Adrenal gland (tissue), 12 donors: Measurements from ENCODE around the gene TEX54. TPM values are rescaled to one million over a fixed set of nuclear protein-coding genes. Genes with fewer than 3 reads are reported as not detected.
A peak's percentile ranks its signal among the peaks of the same experiment; 100 is the strongest.
"Not testable (repeated sequence)": the region's sequence is repeated elsewhere in the genome, so short reads cannot be mapped to it uniquely, and the experiment has no call there.

Experiments
- DNase-seq, 7 donors: peaks; one replicate each; pipeline ENCODE4 v3.0.0-alpha.2; 2019 to 2020
- H3K27ac ChIP-seq, 5 donors: fragments of 200-600 bp; sonication (generic) in 4 of 5; 1 replicate in 3 of 5; 2 replicates in 2 of 5; pipeline versions ENCODE4 v1.5.1 to v1.8.0; 2016 to 2020; ENCODE audit warnings: mild to moderate bottlenecking in 1 of 5
- H3K27me3 ChIP-seq: fragments of 200-600 bp; 2 replicates; pipeline ENCODE4 v1.8.0; 2021
- H3K36me3 ChIP-seq, 2 donors: fragments of 200-600 bp; replicated peaks in 1 of 2; 1 replicate in 1 of 2; 2 replicates in 1 of 2; pipeline versions ENCODE4 v1.5.1 to v1.8.0; 2018 to 2022
- H3K4me1 ChIP-seq, 2 donors: fragments of 200-600 bp; replicated peaks in 1 of 2; 1 replicate in 1 of 2; 2 replicates in 1 of 2; pipeline versions ENCODE4 v1.5.1 to v1.8.0; 2018 to 2021
- H3K4me3 ChIP-seq, 4 donors: fragments of 200-600 bp; sonication (generic) in 3 of 4; one replicate each; pipeline ENCODE4 v1.5.1; 2016 to 2018
- H3K9me3 ChIP-seq, 3 donors: fragments of 200-600 bp; sonication (generic) in 1 of 3; replicated peaks in 1 of 3; 1 replicate in 2 of 3; 2 replicates in 1 of 3; pipeline versions ENCODE4 v1.5.1 to v1.8.0; 2016 to 2021
- POLR2A ChIP-seq, 2 donors: fragments of 450-650 bp; IDR thresholded peaks; one replicate each; pipeline ENCODE4 v1.6.1; 2017; ENCODE audit warnings: antibody characterized with exemption in 2 of 2, mild to moderate bottlenecking in 2 of 2, moderate library complexity in 1 of 2
- WGBS, 4 donors: extraction: QIAGEN DNeasy Blood & Tissue Kit in 2 of 4; methylation state at CpG; one replicate each; pipeline versions ENCODE4 v1.1.5 to v1.1.7; 2013 to 2017; 5-methylcytosine and 5-hydroxymethylcytosine counted together
- intact Hi-C, 2 donors: fragments of 100-400 bp; cut with DNase I; formaldehyde crosslinking; loops; one replicate each; pipeline versions ENCODE4 v1.14.1 to v1.15.0; 2022 to 2023
- polyA plus RNA-seq, 3 donors: library from polyadenylated mRNA; stranded (reverse); fragments of 200-250 nt in 2 of 3; fragments of 350-450 nt in 1 of 3; fragmentation: Illumina TruSeq in 1 of 3; extraction: RNeasy Lipid Tissue Mini Kit (QIAGEN cat#74804) in 1 of 3; gene quantifications; one replicate each; pipeline ENCODE4 v1.2.3, GENCODE V29; 2013 to 2014
- total RNA-seq, 9 donors: library from RNA; depleted of rRNA in 4 of 9; stranded (reverse); fragments of >200 nt in 4 of 9; fragments of 120-200 nt in 1 of 9; fragmentation: NEBNext Ultra II Directional in 1 of 9; extraction: Animal tissue kit (Norgen Biotek cat#: 25700) in 1 of 9; gene quantifications; one replicate each; pipeline versions ENCODE4 v1.1.0 to v1.2.4, GENCODE V29; 2013 to 2023
- TF ChIP-seq, protein P1 (sequence below), 6 experiments: fragments of 450-650 bp in 4 of 6; fragments of 200-600 bp in 2 of 6; sonication (generic) in 1 of 6; IDR thresholded peaks; 1 replicate in 5 of 6; 2 replicates in 1 of 6; pipeline versions ENCODE4 v1.5.1 to v1.8.0; 2016 to 2021; ENCODE audit warnings: antibody characterized with exemption in 6 of 6, mild to moderate bottlenecking in 2 of 6, moderate library complexity in 1 of 6
- donor health status: healthy with polysubstance abuse.
- donor health status: Bipolar disorder and iron deficiency.
- donor health status: DM: yes; HTN: yes; CAD: no.
- donor health status: DM: no; HTN: no; CAD: no.
- donor health status: DM: no; HTN: no; CAD: no.
- donor health status: DM: yes; HTN: yes; CAD: no.

TEX54 gene
- total and polyA plus RNA-seq, 12 donors: 0.27 to 1.4 TPM; not detected in 10

DNA sequence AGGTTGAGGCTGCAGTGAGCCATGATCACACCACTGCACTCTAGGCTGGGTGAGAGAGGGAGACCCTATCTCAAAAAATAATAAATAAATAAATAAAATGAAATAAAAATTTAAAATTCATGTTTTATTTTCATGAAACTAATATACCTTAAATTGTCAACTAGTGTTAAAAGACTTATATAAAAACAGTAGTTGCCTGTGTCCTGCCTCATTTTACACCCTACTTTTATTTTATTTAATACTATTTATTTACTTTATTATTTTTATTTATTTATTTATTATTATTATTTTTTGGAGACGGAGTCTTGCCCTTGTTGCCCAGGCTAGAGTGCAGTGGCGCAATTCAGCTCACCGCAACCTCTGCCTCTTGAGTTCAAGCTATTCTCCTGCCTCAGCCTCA, 11.5 kb upstream of the TEX54 start:
- Histone ChIP-seq H3K9me3 (no peaks in the 10 kb centered on the region), H3K27ac (no peak overlapping the region), H3K27me3 (no peaks in the 10 kb centered on the region), H3K4me1 (peaks cover 5 to 8% of the 10 kb centered on the region in 2 donors), H3K4me3 (no peak overlapping the region), H3K36me3 (no peaks in the 10 kb centered on the region)
- WGBS, 4 donors: 88 to 98% (median 94%) methylated on average over 3 of the region's 3 CpGs
- TF ChIP-seq, protein P1, sequence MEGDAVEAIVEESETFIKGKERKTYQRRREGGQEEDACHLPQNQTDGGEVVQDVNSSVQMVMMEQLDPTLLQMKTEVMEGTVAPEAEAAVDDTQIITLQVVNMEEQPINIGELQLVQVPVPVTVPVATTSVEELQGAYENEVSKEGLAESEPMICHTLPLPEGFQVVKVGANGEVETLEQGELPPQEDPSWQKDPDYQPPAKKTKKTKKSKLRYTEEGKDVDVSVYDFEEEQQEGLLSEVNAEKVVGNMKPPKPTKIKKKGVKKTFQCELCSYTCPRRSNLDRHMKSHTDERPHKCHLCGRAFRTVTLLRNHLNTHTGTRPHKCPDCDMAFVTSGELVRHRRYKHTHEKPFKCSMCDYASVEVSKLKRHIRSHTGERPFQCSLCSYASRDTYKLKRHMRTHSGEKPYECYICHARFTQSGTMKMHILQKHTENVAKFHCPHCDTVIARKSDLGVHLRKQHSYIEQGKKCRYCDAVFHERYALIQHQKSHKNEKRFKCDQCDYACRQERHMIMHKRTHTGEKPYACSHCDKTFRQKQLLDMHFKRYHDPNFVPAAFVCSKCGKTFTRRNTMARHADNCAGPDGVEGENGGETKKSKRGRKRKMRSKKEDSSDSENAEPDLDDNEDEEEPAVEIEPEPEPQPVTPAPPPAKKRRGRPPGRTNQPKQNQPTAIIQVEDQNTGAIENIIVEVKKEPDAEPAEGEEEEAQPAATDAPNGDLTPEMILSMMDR (IDR thresholded peaks at IDR 0.05): no peak
- no peak for TF ChIP-seq POLR2A (IDR thresholded peaks at IDR 0.05)
- intact Hi-C loops: no loop called here
- no peak for DNase-seq

DNA sequence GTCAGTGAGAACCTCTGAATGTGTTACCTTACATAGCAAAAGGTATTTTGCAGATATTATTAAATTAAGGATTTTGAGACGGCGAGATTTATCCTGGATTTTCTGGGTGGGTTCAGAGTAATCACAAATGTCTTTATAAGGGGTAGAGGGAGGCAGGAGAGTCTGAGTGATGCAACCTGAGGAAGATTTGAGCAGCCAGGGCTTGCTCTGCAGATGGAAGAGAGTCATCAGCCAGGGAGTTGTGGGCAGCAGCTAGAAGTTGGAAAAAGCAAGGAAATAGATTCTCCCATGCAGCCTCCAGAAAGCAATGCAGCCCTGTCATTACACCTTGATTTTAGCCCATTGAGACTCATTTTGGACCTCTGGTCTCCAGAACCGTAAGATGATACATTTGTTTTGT, 10.8 kb upstream of the TEX54 start:
- Histone ChIP-seq H3K4me1 (peaks cover 10 to 12% of the 10 kb centered on the region in 2 donors), H3K9me3 (no peaks in the 10 kb centered on the region), H3K27me3 (no peaks in the 10 kb centered on the region), H3K36me3 (no peaks in the 10 kb centered on the region), H3K27ac (no peak overlapping the region), H3K4me3 (no peak overlapping the region)
- TF ChIP-seq POLR2A (IDR thresholded peaks at IDR 0.05): no peak
- TF ChIP-seq, protein P1 (IDR thresholded peaks at IDR 0.05): no peak
- no peak for DNase-seq
- intact Hi-C loops: no loop called here
- WGBS, 4 donors: 87 to 98% (median 95%) methylated on average over 3 of the region's 3 CpGs

DNA sequence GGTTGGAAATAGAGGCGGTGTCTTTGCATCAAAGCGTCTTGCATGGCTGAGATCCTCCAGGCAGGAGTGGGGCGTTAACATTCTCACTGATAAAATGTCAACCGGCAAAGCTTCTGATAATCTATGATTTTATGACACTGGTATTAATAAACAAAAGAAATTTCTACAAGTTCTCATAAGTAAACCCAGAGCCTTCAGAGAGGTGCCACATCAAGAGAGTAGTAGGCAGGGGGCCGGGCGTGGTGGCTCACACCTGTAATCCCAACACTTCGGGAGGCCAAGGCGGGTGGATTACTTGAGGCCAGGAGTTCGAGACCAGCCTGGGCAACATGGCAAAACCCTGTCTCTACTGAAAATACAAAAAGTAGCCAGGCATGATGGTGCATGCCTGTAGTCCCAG, 10.2 kb upstream of the TEX54 start:
- H3K27ac ChIP-seq: peak overlapping the region in 2 of 5 donors; percentile 98 to 99
- H3K27me3 ChIP-seq, H3K36me3 ChIP-seq, H3K4me3 ChIP-seq, intact Hi-C loops, H3K9me3 ChIP-seq: not testable (repeated sequence)
- 89 to 91% (median 91%) methylated on average over 9 of the region's 9 CpGs for WGBS, 4 donors
- peak in 1 of 7 donors; percentile 63 for DNase-seq
- H3K4me1 ChIP-seq: peaks cover 12 to 18% of the 10 kb centered on the region in 2 donors

DNA sequence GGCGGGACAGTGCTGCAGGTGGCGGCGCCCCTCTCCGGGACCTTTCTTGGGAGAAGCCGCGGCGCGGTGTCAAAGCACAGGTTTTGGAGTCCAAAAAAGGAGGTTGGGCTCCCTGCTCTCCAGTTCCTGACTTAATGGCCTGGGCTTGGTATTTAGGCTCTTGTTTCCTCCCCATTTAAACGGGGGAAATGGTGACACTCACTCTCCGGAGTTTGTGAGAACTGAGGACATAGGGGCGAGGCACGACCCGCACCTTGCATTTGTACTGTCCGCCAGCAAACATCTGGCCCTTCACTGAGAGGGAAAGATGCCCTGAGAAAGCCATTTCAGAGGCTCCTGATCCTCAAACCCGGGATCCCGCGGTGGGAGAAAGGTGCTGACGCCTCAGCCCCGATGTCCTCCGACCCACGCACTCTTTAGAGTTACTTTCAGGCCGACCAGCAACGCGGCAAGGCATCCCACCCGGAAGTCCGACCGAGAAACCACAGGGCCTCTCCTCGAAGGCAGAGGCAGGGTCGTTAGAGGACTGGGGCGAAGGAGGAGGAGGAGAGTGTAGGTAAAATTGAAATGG, 9.6 kb upstream of the TEX54 start:
- peaks cover 12 to 18% of the 10 kb centered on the region in 2 donors for H3K4me1 ChIP-seq
- H3K4me3 ChIP-seq: peak overlapping the region in 2 of 4 donors; percentile 23 to 55
- H3K9me3 ChIP-seq: no peaks in the 10 kb centered on the region
- no peak for TF ChIP-seq POLR2A (IDR thresholded peaks at IDR 0.05)
- TF ChIP-seq, protein P1 (IDR thresholded peaks at IDR 0.05): no peak
- intact Hi-C loops: no loop called here
- DNase-seq: peak; percentile 18 to 77 (median 39)
- WGBS, 4 donors: 10 to 17% (median 15%) methylated on average over 22 to 30 of the region's 30 CpGs
- no peaks in the 10 kb centered on the region for H3K36me3 ChIP-seq
- peak overlapping the region; percentile 91 to 99 (median 98) for H3K27ac ChIP-seq
- no peaks in the 10 kb centered on the region for H3K27me3 ChIP-seq
